AML-193 (cell line): ENCODE results near the gene OGFOD3.

Experiments
- DNase-seq, 2 experiments: peaks; one replicate each; lab custom pipeline; 2025; lab: John Stamatoyannopoulos, UW

The OGFOD3 gene

GRCh38 chr17:82405051-82405450 is 13.3 kb downstream of the OGFOD3 start:
- DNase-seq, result no peak

- DNase-seq, result no peak
Observed at GRCh38 chr17:82403662-82404660, 14.4 kb downstream of the OGFOD3 start.

GRCh38 chr17:82402865-82403264 is 15.5 kb downstream of the OGFOD3 start:
- no peak for DNase-seq

GRCh38 chr17:82400830-82401229 is 17.6 kb downstream of the OGFOD3 start:
- peak; percentile 95 for DNase-seq

DNA sequence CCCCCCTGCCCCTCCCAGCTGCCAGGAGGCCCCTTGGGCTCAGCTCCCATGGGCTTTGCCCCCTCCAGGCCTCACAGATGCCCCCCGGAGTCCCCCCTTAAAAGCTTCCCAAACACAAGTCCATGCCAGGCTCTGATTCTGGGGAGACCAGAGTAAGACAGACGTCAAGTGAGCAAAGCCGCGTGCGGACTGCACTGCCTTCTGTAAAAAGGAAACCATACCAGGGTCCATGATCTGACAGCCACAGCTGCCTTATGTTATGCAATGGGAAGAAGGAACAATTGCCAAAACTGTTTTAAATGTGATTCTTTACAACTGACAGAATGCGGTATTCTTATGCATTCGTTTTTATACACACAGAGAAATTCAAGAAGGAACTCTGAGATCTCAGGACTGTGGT is 18.2 kb downstream of the OGFOD3 start:
- peak; percentile 93 to 98 for DNase-seq

DNA sequence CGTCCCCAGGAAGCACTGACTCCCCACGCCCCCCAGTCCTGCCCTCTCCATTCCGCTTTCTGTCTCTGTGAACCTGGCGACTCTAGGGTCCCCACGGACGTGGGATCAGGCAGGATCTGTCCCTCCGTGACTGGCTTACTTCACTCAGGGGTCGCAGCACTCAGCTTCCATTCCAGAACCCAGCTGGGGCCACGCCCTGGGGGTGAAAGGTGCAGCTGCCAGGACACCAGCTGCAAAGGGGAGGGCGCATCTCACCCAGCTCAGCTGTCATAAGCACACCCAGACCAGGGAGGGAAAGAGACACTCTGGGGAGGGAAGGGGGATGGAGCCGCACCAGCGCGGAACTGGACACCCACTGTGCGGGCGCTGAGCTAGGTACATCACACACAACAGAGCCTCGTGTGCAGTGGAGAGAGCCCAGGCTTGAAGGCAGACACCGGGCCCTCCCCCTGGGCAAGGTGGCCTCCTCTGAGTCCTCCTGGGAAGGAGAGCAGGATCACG is 18.7 kb downstream of the OGFOD3 start:
- no peak for DNase-seq

DNA sequence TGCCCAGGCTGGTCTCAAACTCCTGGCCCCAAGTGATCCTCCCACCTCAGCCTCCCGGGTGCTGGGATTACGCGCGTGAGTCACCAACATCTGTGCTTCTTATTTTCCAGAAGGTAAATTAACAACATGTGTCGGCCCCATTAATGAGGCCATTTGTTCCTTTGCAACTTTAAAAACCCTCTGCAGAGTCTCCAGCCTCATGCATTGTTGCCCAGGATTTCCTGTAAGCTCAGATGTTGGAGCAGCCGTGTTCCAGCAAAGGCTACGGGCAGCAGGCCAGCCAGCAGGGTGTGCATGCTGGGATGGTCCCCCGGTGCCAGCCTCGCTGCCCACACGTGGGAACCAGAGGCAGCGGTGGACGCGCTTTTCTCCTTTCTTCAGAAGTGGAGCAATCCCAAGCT is 19.3 kb downstream of the OGFOD3 start:
- DNase-seq, result no peak

- no peak for DNase-seq
Observed at GRCh38 chr17:82397449-82398335, 20.7 kb downstream of the OGFOD3 start.

GRCh38 chr17:82396601-82397435 is 21.6 kb downstream of the OGFOD3 start:
- DNase-seq, result no peak

DNA sequence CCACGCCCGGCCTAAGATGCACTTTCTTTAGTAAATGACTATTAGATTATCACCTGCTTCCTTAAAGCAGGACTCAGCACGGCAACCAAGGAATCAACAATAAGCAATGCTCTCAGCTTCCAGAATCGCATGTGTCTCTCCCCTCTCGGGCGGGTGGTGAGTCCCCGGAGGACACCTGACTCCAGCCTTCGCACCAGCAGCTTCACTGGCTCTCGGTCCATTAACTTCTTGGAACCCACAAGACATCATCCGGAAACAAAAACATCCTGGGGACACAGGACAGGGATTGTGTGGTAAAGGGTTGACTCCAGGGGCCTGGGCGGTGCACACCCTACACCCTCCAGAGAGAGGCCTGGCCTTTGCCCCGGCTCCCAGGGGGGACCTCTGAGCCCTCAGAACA is 24.1 kb downstream of the OGFOD3 start:
- no peak for DNase-seq

GRCh38 chr17:82392941-82393340 is 25.4 kb downstream of the OGFOD3 start:
- no peak for DNase-seq

- DNase-seq, result no peak
Observed at GRCh38 chr17:82392209-82392920, 26.0 kb downstream of the OGFOD3 start.

GRCh38 chr17:82391496-82392066 is 26.8 kb downstream of the OGFOD3 start:
- no peak for DNase-seq

DNA sequence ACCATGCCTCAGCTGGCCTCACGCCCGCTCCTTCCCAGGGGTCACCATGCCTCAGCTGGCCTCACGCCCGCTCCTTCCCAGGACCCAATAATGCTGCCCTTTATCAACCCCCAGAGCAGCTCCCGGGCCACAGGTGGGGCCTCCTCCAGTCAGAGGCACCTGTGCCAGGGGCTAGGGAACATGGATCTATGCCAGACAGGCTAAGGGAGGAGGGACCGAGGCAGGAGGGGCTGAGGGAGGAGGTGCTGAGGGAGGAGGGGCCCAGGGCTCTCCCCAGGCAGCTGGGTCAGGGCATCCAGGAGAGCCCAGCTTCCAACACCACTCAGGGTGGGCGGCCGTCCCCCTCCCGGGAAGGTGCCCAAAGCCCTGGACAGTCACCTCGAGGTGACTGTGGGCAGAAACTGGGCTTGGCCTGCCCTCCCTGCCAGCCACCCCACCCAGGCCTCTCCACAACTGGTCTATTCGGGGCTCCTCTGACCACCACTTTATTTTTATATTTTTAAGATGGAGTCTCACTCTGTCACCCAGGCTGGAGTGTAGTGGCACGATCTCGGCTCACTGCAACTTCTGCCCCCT is 27.4 kb downstream of the OGFOD3 start:
- no peak for DNase-seq

- no peak for DNase-seq
Observed at GRCh38 chr17:82390015-82390859, 28.1 kb downstream of the OGFOD3 start.

DNA sequence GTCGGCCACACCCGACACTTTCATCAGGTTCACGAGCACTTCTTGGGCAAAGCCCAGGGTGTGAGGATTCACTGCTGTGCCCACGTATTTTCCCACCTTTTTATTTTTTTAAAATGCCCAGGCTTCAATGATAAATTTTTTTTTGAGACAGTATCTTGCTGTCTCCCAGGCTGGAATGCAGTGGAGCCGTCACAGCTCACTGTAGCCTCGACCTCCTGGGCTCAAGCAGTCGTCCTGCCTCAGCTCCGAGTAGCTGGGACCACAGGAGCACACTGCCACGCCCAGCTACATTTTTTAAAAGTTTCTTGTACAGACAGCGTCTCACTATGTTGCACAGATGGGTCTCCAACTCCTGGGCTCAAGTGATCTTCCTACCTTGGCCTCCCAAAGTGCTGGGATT is 29.0 kb downstream of the OGFOD3 start:
- DNase-seq, result no peak

DNA sequence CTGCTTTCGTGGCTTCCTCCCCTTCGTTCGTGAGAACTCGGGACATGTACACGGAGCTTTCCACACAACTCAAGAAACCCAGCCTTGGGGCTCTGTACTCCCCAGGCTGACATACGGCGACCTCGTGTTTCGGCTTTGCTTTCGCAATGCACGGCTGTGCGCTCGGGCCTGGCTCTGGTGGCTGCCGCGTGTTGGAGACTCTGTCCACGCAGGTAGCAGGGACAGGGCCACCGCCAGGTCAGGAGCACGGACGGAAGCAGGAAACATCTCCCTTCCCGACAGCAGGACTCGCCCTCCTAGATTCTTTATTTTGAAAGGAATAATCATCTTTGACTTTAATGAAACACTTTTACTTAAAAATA is 29.5 kb downstream of the OGFOD3 start:
- DNase-seq, result no peak

GRCh38 chr17:82388223-82388921 is 30.0 kb downstream of the OGFOD3 start:
- no peak for DNase-seq

DNA sequence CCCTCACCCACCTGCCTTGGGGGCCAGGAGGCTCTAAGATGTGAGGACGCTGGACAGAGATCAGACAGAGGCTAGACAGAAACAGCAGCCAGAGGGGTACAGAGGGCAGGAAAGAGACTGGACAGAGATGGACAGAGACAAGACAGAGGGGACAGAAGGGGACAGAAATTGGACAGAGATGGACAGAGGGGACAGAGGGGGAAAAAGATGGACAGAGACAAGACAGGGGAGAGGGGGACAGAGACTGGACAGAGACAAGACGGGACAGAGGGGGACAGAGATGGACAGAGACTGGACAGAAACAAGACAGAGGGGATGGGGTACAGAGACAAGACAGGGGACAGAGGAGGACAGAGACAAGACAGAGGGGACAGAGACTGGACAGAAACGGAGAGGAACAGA is 30.7 kb downstream of the OGFOD3 start:
- no peak for DNase-seq
